Spleen (tissue), 13 donors: Measurements from ENCODE around the gene ZNF566. TPM values are rescaled to one million over a fixed set of nuclear protein-coding genes. Genes with fewer than 3 reads are reported as not detected.
A peak's percentile ranks its signal among the peaks of the same experiment; 100 is the strongest.

Experiments used
- DNase-seq: peaks from one replicate; pipeline ENCODE4 v3.0.0-alpha.2; 2020
- H3K27ac ChIP-seq, 8 donors: fragments of 200-600 bp; sonication (generic) in 7 of 8; 1 replicate in 4 of 8; 2 replicates in 4 of 8; pipeline versions ENCODE4 v1.5.0 to v1.8.0; 2016 to 2021; ENCODE audit warnings: inconsistent platforms in 4 of 8, mild to moderate bottlenecking in 4 of 8, moderate library complexity in 1 of 8
- H3K27me3 ChIP-seq, 7 donors: fragments of 200-600 bp; sonication (generic) in 6 of 7; replicated peaks in 1 of 7; 1 replicate in 4 of 7; 2 replicates in 3 of 7; pipeline versions ENCODE4 v1.5.0 to v1.8.0; 2016 to 2021; ENCODE audit warnings: inconsistent platforms in 3 of 7, mild to moderate bottlenecking in 1 of 7
- H3K36me3 ChIP-seq, 6 donors: fragments of 200-600 bp; sonication (generic) in 5 of 6; 1 replicate in 4 of 6; 2 replicates in 2 of 6; pipeline versions ENCODE4 v1.5.0 to v1.8.0; 2016 to 2021; ENCODE audit warnings: inconsistent platforms in 2 of 6
- H3K4me1 ChIP-seq, 6 donors: fragments of 200-600 bp; sonication (generic) in 5 of 6; 1 replicate in 3 of 6; 2 replicates in 3 of 6; pipeline versions ENCODE4 v1.5.0 to v1.8.0; 2016 to 2021; ENCODE audit warnings: inconsistent platforms in 3 of 6
- H3K4me3 ChIP-seq, 8 donors: fragments of 200-600 bp; sonication (generic) in 7 of 8; 1 replicate in 4 of 8; 2 replicates in 4 of 8; pipeline versions ENCODE4 v1.5.0 to v1.8.0; 2016 to 2021; ENCODE audit warnings: inconsistent platforms in 4 of 8, mild to moderate bottlenecking in 4 of 8, moderate library complexity in 2 of 8
- H3K9me3 ChIP-seq, 8 donors: fragments of 200-600 bp; sonication (generic) in 7 of 8; 1 replicate in 4 of 8; 2 replicates in 4 of 8; pipeline versions ENCODE4 v1.5.0 to v1.8.0; 2016 to 2021; ENCODE audit warnings: inconsistent platforms in 4 of 8
- POLR2A ChIP-seq, 3 donors: fragments of 450-650 bp; IDR thresholded peaks; one replicate each; pipeline ENCODE4 v1.5.1; 2017; ENCODE audit warnings: antibody characterized with exemption in 3 of 3, mild to moderate bottlenecking in 1 of 3
- POLR2AphosphoS5 ChIP-seq, 3 donors: sonication (generic); formaldehyde crosslinking; IDR thresholded peaks; one replicate each; pipeline ENCODE4 v1.5.1; 2017; ENCODE audit warnings: antibody characterized with exemption in 3 of 3
- WGBS, 5 donors: extraction: QIAGEN DNeasy Blood & Tissue Kit in 3 of 5; methylation state at CpG; one replicate each; pipeline versions ENCODE4 v1.1.5 to v1.1.7; 2013 to 2018; 5-methylcytosine and 5-hydroxymethylcytosine counted together
- intact Hi-C: fragments of 100-400 bp; cut with DNase I; formaldehyde crosslinking; loops from one replicate; pipeline ENCODE4 v1.15.0; 2023; ENCODE audit warnings: low total_unique reads
- long read RNA-seq, 2 donors: transcript quantifications; one replicate each; lab custom pipeline, GENCODE V29; 2026
- polyA plus RNA-seq, 3 donors: library from polyadenylated mRNA; stranded (reverse); fragments of 200-250 nt; gene quantifications; one replicate each; pipeline ENCODE4 v1.2.1, GENCODE V29; 2013
- total RNA-seq, 7 donors: library from RNA; depleted of rRNA in 3 of 7; stranded (reverse); fragments of >200 nt in 3 of 7; fragmentation: NEBNext Ultra II Directional in 4 of 7; extraction: Animal tissue kit (Norgen Biotek cat#: 25700) in 4 of 7; gene quantifications; one replicate each; pipeline versions ENCODE4 v1.1.0 to v1.2.1, GENCODE V29; 2016 to 2021
- TF ChIP-seq, protein P1 (sequence below), 11 experiments: fragments of 200-600 bp in 7 of 11; fragments of 450-650 bp in 4 of 11; sonication (generic) in 4 of 11; IDR thresholded peaks in 8 of 11; conservative IDR thresholded peaks in 3 of 11; 1 replicate in 7 of 11; 2 replicates in 4 of 11; pipeline versions ENCODE4 v1.4.0 to v1.8.0; 2016 to 2021; ENCODE audit warnings: antibody characterized with exemption in 11 of 11, inconsistent platforms in 4 of 11, mild to moderate bottlenecking in 1 of 11
- donor health status: healthy with polysubstance abuse.
- donor health status: DM: no; HTN: no; CAD: no; lungs with moderate emphysema.
- donor health status: DM: no; HTN: no; CAD: no.
- donor health status: Bipolar disorder and iron deficiency.
- donor health status: healthy.
- donor health status: DM: no; HTN: no; CAD: no.
- donor health status: DM: yes; HTN: yes; CAD: no.

Gene ZNF566
- total RNA-seq (10 to 100 TPM; 14.6 to 24.8 (median 17.5) TPM), polyA plus RNA-seq (1 to 10 TPM; 6.6 to 7.6 (median 7.4) TPM)
- long read RNA-seq, donor 1, partial matches to known transcripts, result 0 of 1 reads
- long read RNA-seq, donor 1, other reads (novel, unspliced or antisense), result 0 of 1 reads
- long read RNA-seq, donor 2, result 0 reads

DNA sequence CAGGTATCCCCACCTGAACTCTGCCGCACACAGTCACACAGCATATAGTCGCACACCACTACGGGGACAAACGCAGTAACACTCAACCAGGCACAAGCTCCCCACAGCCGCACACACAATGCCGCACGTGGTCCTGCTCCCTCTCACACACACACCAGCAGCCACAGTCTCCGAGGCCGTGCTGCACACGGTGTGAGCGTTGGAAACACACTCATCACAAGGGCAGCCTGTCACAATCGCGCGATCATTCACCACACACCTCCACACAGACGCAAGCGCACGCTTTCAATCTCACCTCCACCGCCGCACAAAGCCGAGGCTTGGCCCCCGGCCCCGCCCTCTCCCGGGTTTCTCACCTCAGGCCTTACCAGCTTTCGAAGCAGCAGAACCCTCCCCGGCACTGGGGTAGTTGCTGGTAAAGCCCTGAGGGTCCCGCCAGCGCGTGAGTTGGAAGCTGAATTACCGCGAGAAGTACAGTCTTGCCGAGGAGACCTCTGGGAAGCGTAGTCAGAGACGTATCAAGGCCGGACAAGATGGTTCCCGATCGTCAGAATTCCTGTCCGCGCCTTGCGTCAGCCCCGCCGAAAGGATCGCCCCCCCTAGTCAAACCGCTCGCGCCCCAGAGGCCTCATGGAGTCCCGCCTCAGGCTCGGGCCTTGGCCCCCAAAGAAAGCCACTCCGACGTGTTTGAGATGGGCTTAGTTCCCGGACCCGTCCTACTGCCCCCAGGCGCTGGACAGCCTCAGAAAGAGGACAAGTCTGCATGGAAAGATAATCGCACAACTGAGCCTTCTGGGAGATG lies at the start of gene ZNF566:
TSS of gene ZNF566 (minus strand) at position 444 of the 802 bp plus-strand sequence. CDS start 13,004 bp downstream, outside the sequence.
- DNase-seq, result peak; percentile 96
- Histone ChIP-seq H3K27me3 (no peaks in the 10 kb centered on the region), H3K27ac (peak within 1 kb of the TSS; percentile 94 to 97 (median 96)), H3K9me3 (peaks cover 0 to 43% (median 16%) of the 10 kb centered on the region in 8 donors), H3K4me3 (peak within 1 kb of the TSS; percentile 56 to 83 (median 69)), H3K36me3 (peaks cover 0 to 15% (median 0%) of the 10 kb centered on the region in 6 donors), H3K4me1 (peaks cover 0 to 25% (median 21%) of the 10 kb centered on the region in 6 donors)
- 0 to 1% (median 1%) methylated on average over 36 to 53 of the region's 53 CpGs for WGBS, 5 donors
- TF ChIP-seq, protein P1, sequence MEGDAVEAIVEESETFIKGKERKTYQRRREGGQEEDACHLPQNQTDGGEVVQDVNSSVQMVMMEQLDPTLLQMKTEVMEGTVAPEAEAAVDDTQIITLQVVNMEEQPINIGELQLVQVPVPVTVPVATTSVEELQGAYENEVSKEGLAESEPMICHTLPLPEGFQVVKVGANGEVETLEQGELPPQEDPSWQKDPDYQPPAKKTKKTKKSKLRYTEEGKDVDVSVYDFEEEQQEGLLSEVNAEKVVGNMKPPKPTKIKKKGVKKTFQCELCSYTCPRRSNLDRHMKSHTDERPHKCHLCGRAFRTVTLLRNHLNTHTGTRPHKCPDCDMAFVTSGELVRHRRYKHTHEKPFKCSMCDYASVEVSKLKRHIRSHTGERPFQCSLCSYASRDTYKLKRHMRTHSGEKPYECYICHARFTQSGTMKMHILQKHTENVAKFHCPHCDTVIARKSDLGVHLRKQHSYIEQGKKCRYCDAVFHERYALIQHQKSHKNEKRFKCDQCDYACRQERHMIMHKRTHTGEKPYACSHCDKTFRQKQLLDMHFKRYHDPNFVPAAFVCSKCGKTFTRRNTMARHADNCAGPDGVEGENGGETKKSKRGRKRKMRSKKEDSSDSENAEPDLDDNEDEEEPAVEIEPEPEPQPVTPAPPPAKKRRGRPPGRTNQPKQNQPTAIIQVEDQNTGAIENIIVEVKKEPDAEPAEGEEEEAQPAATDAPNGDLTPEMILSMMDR (IDR thresholded peaks at IDR 0.05 in 8 of 11, conservative IDR thresholded peaks at IDR 0.05 in 3 of 11), result peak in 2 of 11 experiments; percentile 8 to 29
- TF ChIP-seq POLR2A (IDR thresholded peaks at IDR 0.05) (peak in 1 of 3 donors; percentile 17), POLR2AphosphoS5 (IDR thresholded peaks at IDR 0.05) (peak; percentile 82 to 89 (median 88))
- intact Hi-C loops, result loop anchor here (5.0 kb wide), 1 partner anchor 72 kb away; the partner anchor contains the start of gene ZFP82

DNA sequence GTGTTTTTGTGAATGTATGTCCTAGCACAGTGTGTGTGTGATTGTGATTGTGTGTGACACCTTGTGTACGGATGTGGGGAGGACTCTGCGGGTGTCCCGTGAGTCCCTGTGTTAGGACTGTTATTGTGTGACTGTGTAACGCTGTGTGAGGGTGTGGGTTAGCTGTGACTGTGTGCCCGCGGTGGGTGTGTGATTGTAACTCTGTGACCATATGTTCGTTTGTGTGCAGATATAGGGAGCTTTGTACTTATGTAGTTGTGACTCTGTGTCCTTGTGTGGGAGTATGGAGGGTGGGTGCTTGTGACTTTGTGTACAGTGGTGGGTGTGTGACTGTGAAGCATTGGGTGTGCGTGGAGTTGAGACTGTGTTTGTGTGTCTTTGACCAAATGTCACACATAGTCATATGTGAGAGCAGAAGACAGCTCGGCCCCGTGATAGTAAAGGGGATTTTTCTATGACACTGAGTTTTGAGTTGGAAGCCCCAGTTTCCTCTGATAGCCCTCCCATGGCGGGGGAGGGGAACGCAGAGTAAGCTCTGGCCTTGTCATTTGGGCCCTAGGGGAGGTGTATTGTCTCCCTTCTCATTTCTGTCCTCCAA lies 39.7 kb upstream of the ZNF566 start:
- Histone ChIP-seq H3K9me3 (peaks cover 11 to 78% (median 76%) of the 10 kb centered on the region in 8 donors), H3K27me3 (no peaks in the 10 kb centered on the region), H3K36me3 (peaks cover 0 to 61% (median 17%) of the 10 kb centered on the region in 6 donors), H3K27ac (peak overlapping the region; percentile 87 to 94 (median 92)), H3K4me1 (peaks cover 0 to 29% (median 26%) of the 10 kb centered on the region in 6 donors), H3K4me3 (peak overlapping the region; percentile 54 to 90 (median 66))
- WGBS, 5 donors, result 12 to 14% (median 13%) methylated on average over 12 of the region's 12 CpGs
- TF ChIP-seq, protein P1 (IDR thresholded peaks at IDR 0.05 in 8 of 11, conservative IDR thresholded peaks at IDR 0.05 in 3 of 11), result no peak
- TF ChIP-seq POLR2AphosphoS5 (IDR thresholded peaks at IDR 0.05) (no peak), POLR2A (IDR thresholded peaks at IDR 0.05) (no peak)
- DNase-seq, result no peak
- intact Hi-C loops, result loop anchor here (5.0 kb wide), 1 partner anchor 43 kb away; the partner anchor contains the start of gene ZNF529

DNA sequence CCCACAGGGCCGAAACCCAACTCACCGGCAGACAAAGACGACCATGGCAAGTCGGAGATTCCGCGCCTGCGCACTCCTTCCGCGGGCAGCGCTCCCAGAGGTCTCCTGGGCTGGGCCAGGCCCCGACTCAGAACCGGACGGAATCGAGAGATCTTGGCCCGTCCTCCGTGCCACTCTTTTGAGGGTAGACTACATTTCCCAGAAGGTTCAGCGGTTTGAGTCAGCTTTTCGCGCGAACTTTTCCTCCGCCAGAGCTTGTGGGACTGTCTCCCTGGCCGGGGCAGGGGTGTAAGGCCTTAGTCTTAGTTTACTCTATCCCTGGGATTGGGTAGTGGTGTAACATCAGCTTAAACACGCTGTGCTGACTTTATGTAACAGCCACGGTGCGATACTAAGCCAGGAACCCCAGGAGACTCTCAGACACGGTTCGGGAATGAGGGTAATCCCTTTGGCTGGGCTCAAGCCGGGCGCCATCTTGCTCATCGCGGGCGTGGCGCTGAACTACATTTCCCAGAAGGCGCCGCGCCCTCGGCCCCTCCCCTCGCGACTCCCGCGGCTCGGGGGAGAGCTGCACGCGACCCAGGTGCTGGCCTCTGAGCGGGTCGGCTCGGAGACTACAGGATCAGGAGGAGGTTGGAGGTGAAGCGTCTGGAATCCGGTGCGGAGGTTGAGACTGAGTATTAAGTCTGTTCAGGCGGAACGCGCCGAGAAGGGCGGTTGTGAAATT lies 39.0 kb upstream of the ZNF566 start, which contains the start of gene ZNF260:
TSS of gene ZNF260 (minus strand) at position 78 of the 727 bp plus-strand sequence. CDS start 13,033 bp downstream, outside the sequence.
- TF ChIP-seq, protein P1 (IDR thresholded peaks at IDR 0.05 in 8 of 11, conservative IDR thresholded peaks at IDR 0.05 in 3 of 11), result peak in 2 of 11 experiments; percentile 10 to 25
- TF ChIP-seq POLR2A (IDR thresholded peaks at IDR 0.05) (peak in 1 of 3 donors; percentile 29), POLR2AphosphoS5 (IDR thresholded peaks at IDR 0.05) (peak; percentile 81 to 90 (median 84))
- peaks cover 0 to 29% (median 26%) of the 10 kb centered on the region in 6 donors for H3K4me1 ChIP-seq
- H3K27me3 ChIP-seq, result no peaks in the 10 kb centered on the region
- H3K27ac ChIP-seq, result peak within 1 kb of the TSS; percentile 87 to 94 (median 92)
- DNase-seq, result peak; percentile 97
- peaks cover 11 to 78% (median 76%) of the 10 kb centered on the region in 8 donors for H3K9me3 ChIP-seq
- 0% methylated on average over 27 to 55 of the region's 55 CpGs for WGBS, 5 donors
- intact Hi-C loops, result loop anchor here (5.0 kb wide), 1 partner anchor 44 kb away; the partner anchor contains the start of gene ZNF529
- peak within 1 kb of the TSS; percentile 54 to 90 (median 66) for H3K4me3 ChIP-seq
- peaks cover 0 to 61% (median 23%) of the 10 kb centered on the region in 6 donors for H3K36me3 ChIP-seq
